ENCODE data around the gene BBS9. TPM values are rescaled to one million over a fixed set of nuclear protein-coding genes. Genes with fewer than 3 reads are reported as not detected.

The BBS9 gene
- total and polyA plus RNA-seq, 9 of the 15 experiments (the other 6 are each of a cell fraction or from before 2014, with no cell fraction given): 0.77 to 3.3 (median 2.4) TPM

- TF ChIP-seq SMAD2 (IDR thresholded peaks at IDR 0.05; ENCODE audit: low read depth, low read length): no peak
- TF ChIP-seq MYNN (IDR thresholded peaks at IDR 0.05): no peak
- TF ChIP-seq MYNN (CRISPR knock-in tag; IDR thresholded peaks at IDR 0.05): no peak
- TF ChIP-seq ATF2 (CRISPR knock-in tag; IDR thresholded peaks at IDR 0.05): no peak
- no peak for TF ChIP-seq ZNF347 (CRISPR knock-in tag; IDR thresholded peaks at IDR 0.05; ENCODE audit: low read depth)
- no peak for TF ChIP-seq ZNF184 (CRISPR knock-in tag; IDR thresholded peaks at IDR 0.05)
- TF ChIP-seq ZBTB12 (CRISPR knock-in tag; IDR thresholded peaks at IDR 0.05): no peak
- no peak for TF ChIP-seq ILF3 (IDR thresholded peaks at IDR 0.05; ENCODE audit: borderline replicate concordance)
These were observed 379.8 kb downstream of the BBS9 start (continued) for GRCh38 chr7:33509206-33509605.

GRCh38 chr7:33511778-33512177 lies 382.4 kb downstream of the BBS9 start:
- ChIA-PET CTCF (ENCODE audit: low intra/inter-chr PET ratio) (no interaction called here), POLR2A (no interaction called here)
- Histone ChIP-seq H3K4me1 (replicated peaks in 1 of 2; ENCODE audit: control insufficient read depth in 2 of 2, insufficient read depth in 2 of 2, low read length in 2 of 2) (no peaks in the 10 kb centered on the region), H3K79me2 (ENCODE audit: control insufficient read depth, insufficient read depth, low read length) (no peaks in the 10 kb centered on the region), H3K9me3 (replicated peaks; ENCODE audit: control insufficient read depth, insufficient read depth, low read depth, low read length) (no peaks in the 10 kb centered on the region), H3K9me1 (ENCODE audit: control insufficient read depth, insufficient read depth, low read length) (no peaks in the 10 kb centered on the region), H3K9ac (ENCODE audit: insufficient read depth in 1 of 2, low read depth in 2 of 2, low read length in 2 of 2) (no peak overlapping the region), H3K36me3 (ENCODE audit: control insufficient read depth, insufficient read depth, low read length) (no peaks in the 10 kb centered on the region), H3K27me3 (ENCODE audit: control insufficient read depth in 2 of 2, insufficient read depth in 2 of 2, low read length in 2 of 2) (no peaks in the 10 kb centered on the region), H3K4me3 (no peak overlapping the region), H3K27ac (ENCODE audit: extremely low read depth, low read depth, low read length) (no peak overlapping the region), H2AFZ (ENCODE audit: low read depth, low read length) (no peak overlapping the region), H4K20me1 (replicated peaks; ENCODE audit: control insufficient read depth, insufficient read depth, low read length) (no peaks in the 10 kb centered on the region), H3K4me2 (ENCODE audit: insufficient read depth, low read length) (no peak overlapping the region)
- FAIRE-seq (no peak), DNase-seq (ENCODE audit: extremely low read depth in 1 of 4, low spot score in 3 of 4) (no peak), ATAC-seq (no peak)
- BruUV-seq (replicated peaks): no TSS peak
- in situ Hi-C loops (cut with MboI): no loop called here
- TF ChIP-seq TAF7 (tag; IDR thresholded peaks at IDR 0.05): no peak
- TF ChIP-seq MBD2 (IDR thresholded peaks at IDR 0.05; ENCODE audit: borderline replicate concordance, low read depth): no peak
- no peak for TF ChIP-seq HEY1 (CRISPR knock-in tag; IDR thresholded peaks at IDR 0.05; ENCODE audit: borderline replicate concordance)
- WGBS (ENCODE audit: insufficient coverage, low coverage, missing lambda C conversion rate): 3% methylated on average over 3 of the region's 3 CpGs
- intact Hi-C loops (cut with micrococcal nuclease): no loop called here

All from K562 (cell line).